Trophoblast cell (in vitro differentiated cells and primary cell): Measurements from ENCODE around the gene SYP.

Source experiments
- DNase-seq, 2 donors: peaks; one replicate each; pipeline ENCODE4 v3.0.0-alpha.2; 2016
- H2AFZ ChIP-seq: 2 replicates; pipeline ENCODE4 v1.6.1; 2013; ENCODE audit warnings: low read length, moderate library complexity, mild to moderate bottlenecking; ENCODE audit not compliant: insufficient read depth, poor library complexity
- H2AK5ac ChIP-seq: 2 replicates; pipeline ENCODE4 v1.6.1; 2013; ENCODE audit warnings: mild to moderate bottlenecking, low read length
- H2BK120ac ChIP-seq: 2 replicates; pipeline ENCODE4 v1.6.1; 2013; ENCODE audit warnings: low read length, mild to moderate bottlenecking, moderate library complexity; ENCODE audit not compliant: insufficient read depth, poor library complexity
- H2BK12ac ChIP-seq: 2 replicates; pipeline ENCODE4 v1.6.1; 2013; ENCODE audit warnings: mild to moderate bottlenecking, low read length, moderate library complexity
- H2BK5ac ChIP-seq: 2 replicates; pipeline ENCODE4 v1.6.1; 2013; ENCODE audit warnings: low read length, low read depth, moderate library complexity, mild to moderate bottlenecking; ENCODE audit not compliant: poor library complexity
- H3K14ac ChIP-seq: 2 replicates; pipeline ENCODE4 v1.6.1; 2013; ENCODE audit warnings: mild to moderate bottlenecking, low read length
- H3K18ac ChIP-seq: 2 replicates; pipeline ENCODE4 v1.6.1; 2013; ENCODE audit warnings: mild to moderate bottlenecking, low read length
- H3K23ac ChIP-seq: 2 replicates; pipeline ENCODE4 v1.6.1; 2013; ENCODE audit warnings: low read length
- H3K27ac ChIP-seq: 2 replicates; pipeline ENCODE4 v1.5.1; 2013; ENCODE audit warnings: low read depth, mild to moderate bottlenecking, inconsistent platforms, low read length, moderate library complexity
- H3K27me3 ChIP-seq: 2 replicates; pipeline ENCODE4 v1.6.1; 2013; ENCODE audit warnings: inconsistent platforms, mild to moderate bottlenecking, low read length, moderate library complexity; ENCODE audit not compliant: insufficient read depth
- H3K36me3 ChIP-seq, 2 experiments: 1 replicate in 1 of 2; 2 replicates in 1 of 2; pipeline ENCODE4 v1.6.1; 2013; ENCODE audit warnings: low read length in 2 of 2, mild to moderate bottlenecking in 2 of 2, moderate library complexity in 1 of 2; ENCODE audit not compliant: insufficient read depth in 2 of 2, control insufficient read depth in 1 of 2
- H3K4ac ChIP-seq: 2 replicates; pipeline ENCODE4 v1.6.1; 2013; ENCODE audit warnings: low read depth, mild to moderate bottlenecking, low read length, moderate library complexity
- H3K4me1 ChIP-seq, 2 experiments: 1 replicate in 1 of 2; 2 replicates in 1 of 2; pipeline ENCODE4 v1.6.1; 2013; ENCODE audit warnings: low read length in 2 of 2, mild to moderate bottlenecking in 2 of 2, moderate library complexity in 1 of 2; ENCODE audit not compliant: insufficient read depth in 2 of 2, control insufficient read depth in 1 of 2
- H3K4me2 ChIP-seq: 2 replicates; pipeline ENCODE4 v1.6.1; 2013; ENCODE audit warnings: inconsistent platforms, mild to moderate bottlenecking, low read length, moderate library complexity
- H3K4me3 ChIP-seq: 2 replicates; pipeline ENCODE4 v1.5.1; 2013; ENCODE audit warnings: mild to moderate bottlenecking, low read depth, low read length, inconsistent platforms
- H3K79me1 ChIP-seq: one replicate; pipeline ENCODE4 v1.6.1; 2013; ENCODE audit warnings: low read length
- H3K79me2 ChIP-seq: 2 replicates; pipeline ENCODE4 v1.6.1; 2013; ENCODE audit warnings: low read length, mild to moderate bottlenecking; ENCODE audit not compliant: control insufficient read depth, insufficient read depth, poor library complexity
- H3K9ac ChIP-seq: 2 replicates; pipeline ENCODE4 v1.6.1; 2013; ENCODE audit warnings: mild to moderate bottlenecking, low read length
- H3K9me3 ChIP-seq: 2 replicates; pipeline ENCODE4 v1.6.1; 2013; ENCODE audit warnings: low read depth, mild to moderate bottlenecking, control low read depth, inconsistent platforms, low read length; ENCODE audit not compliant: insufficient read depth
- H4K12ac ChIP-seq: 2 replicates; pipeline ENCODE4 v1.6.1; 2013; ENCODE audit warnings: low read depth, mild to moderate bottlenecking, low read length, moderate library complexity
- H4K8ac ChIP-seq: 2 replicates; pipeline ENCODE4 v1.6.1; 2013; ENCODE audit warnings: low read depth, mild to moderate bottlenecking, low read length, moderate library complexity
- H4K91ac ChIP-seq: one replicate; pipeline ENCODE4 v1.6.1; 2013; ENCODE audit warnings: low read depth, mild to moderate bottlenecking, low read length, moderate library complexity
- whole genome bisulfite sequencing: extraction: QIAGEN DNeasy Blood & Tissue Kit; methylation state at CpG from one replicate; pipeline ENCODE4 v1.1.7; 2013; ENCODE audit warnings: missing lambda C conversion rate; ENCODE audit not compliant: insufficient read length, insufficient coverage; ENCODE audit errors: extremely low coverage; 5-methylcytosine and 5-hydroxymethylcytosine counted together

SYP gene

DNA sequence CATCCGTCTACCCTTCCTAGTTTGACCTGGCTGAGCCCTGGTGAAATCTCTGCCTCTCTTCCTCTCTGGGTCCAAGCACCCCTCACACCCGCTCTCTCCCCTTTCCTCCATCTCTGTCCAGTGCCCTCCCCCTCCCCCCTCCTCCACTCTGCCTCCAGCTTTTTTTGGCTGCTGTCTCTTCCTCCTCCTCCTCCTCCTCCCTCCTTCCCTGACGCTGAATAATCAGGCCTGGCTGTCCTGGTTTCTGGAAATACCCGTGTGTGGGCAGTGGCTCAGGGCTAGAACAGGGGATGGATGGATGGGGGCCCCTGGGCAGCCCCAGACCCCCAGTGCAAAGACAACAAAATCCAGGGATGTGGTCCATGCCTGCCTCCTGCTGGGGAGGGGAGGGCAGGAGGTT lies 4.7 kb upstream of the SYP start:
- no peaks in the 10 kb centered on the region for H3K27me3 ChIP-seq
- no peak overlapping the region for H4K12ac ChIP-seq
- H3K14ac ChIP-seq = no peak overlapping the region
- H3K36me3 ChIP-seq = no peaks in the 10 kb centered on the region
- no peak overlapping the region for H3K4ac ChIP-seq
- H2AK5ac ChIP-seq = no peak overlapping the region
- DNase-seq = no peak
- H3K4me1 ChIP-seq = peaks cover 0 to 2% of the 10 kb centered on the region in 2 experiments
- no peaks in the 10 kb centered on the region for H3K9me3 ChIP-seq
- no CpG with 5 or more reads among the region's 4 CpGs for WGBS
- no peak overlapping the region for H2AFZ ChIP-seq
- no peaks in the 10 kb centered on the region for H3K79me2 ChIP-seq
- H3K79me1 ChIP-seq = no peaks in the 10 kb centered on the region
- H4K8ac ChIP-seq = no peak overlapping the region
- no peak overlapping the region for H2BK5ac ChIP-seq
- no peak overlapping the region for H3K4me2 ChIP-seq
- H3K18ac ChIP-seq = no peak overlapping the region
- H3K27ac ChIP-seq = no peak overlapping the region
- H3K23ac ChIP-seq = no peak overlapping the region
- H3K4me3 ChIP-seq = no peak overlapping the region
- no peak overlapping the region for H3K9ac ChIP-seq
- no peak overlapping the region for H2BK120ac ChIP-seq
- no peak overlapping the region for H4K91ac ChIP-seq
- no peak overlapping the region for H2BK12ac ChIP-seq

DNA sequence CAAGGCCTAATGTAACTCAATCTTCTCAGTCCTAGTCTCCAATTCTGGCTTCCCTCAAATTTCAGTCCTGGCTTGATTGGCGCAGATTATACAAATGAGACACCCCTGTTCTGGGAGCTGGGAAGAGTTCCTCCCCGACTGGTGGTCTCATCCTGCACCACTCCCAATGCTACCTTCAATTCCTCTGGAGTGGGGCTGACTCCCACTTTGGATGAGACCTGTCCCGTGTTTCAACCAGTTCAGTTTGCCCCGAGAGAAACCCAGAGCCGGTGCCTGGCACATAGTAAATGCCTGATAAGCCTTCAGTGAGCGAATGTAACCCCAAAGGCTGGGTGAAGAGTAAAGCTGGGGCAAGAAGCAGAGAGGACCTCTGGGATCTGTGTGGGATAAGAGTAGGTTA lies 4.0 kb upstream of the SYP start:
- no peak overlapping the region for H3K4me3 ChIP-seq
- H2AK5ac ChIP-seq = no peak overlapping the region
- DNase-seq = no peak
- H3K4ac ChIP-seq = no peak overlapping the region
- no peak overlapping the region for H2BK120ac ChIP-seq
- no peak overlapping the region for H2AFZ ChIP-seq
- H2BK12ac ChIP-seq = no peak overlapping the region
- H3K79me1 ChIP-seq = no peaks in the 10 kb centered on the region
- H3K79me2 ChIP-seq = no peaks in the 10 kb centered on the region
- no peak overlapping the region for H2BK5ac ChIP-seq
- no peak overlapping the region for H4K91ac ChIP-seq
- peaks cover 0 to 2% of the 10 kb centered on the region in 2 experiments for H3K4me1 ChIP-seq
- WGBS = no CpG with 5 or more reads among the region's 6 CpGs
- no peak overlapping the region for H4K8ac ChIP-seq
- H3K27me3 ChIP-seq = no peaks in the 10 kb centered on the region
- no peak overlapping the region for H3K27ac ChIP-seq
- H3K14ac ChIP-seq = no peak overlapping the region
- H3K18ac ChIP-seq = no peak overlapping the region
- no peaks in the 10 kb centered on the region for H3K36me3 ChIP-seq
- H3K23ac ChIP-seq = no peak overlapping the region
- no peaks in the 10 kb centered on the region for H3K9me3 ChIP-seq
- H4K12ac ChIP-seq = no peak overlapping the region
- no peak overlapping the region for H3K9ac ChIP-seq
- H3K4me2 ChIP-seq = no peak overlapping the region

DNA sequence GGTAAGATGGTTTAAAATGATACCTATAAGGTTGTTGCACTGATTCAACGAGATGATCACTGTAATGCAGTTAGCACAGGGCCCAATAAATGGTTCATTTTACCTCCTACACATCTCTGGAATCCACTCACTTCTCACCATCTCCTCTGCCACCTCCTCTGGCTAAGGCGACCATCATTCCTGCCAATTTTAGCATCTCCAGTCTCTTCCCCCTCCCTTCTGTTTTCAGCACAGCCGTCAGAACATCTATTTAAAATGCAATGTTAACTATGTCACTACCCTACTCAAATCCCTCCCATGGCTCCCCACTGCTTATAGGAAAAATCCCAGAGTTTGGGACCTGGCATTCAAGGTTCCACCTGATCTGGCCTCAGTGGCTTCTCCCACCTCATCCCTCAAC lies 3.5 kb upstream of the SYP start:
- Histone ChIP-seq H2AFZ (no peak overlapping the region), H3K4me1 (peaks cover 0 to 2% of the 10 kb centered on the region in 2 experiments), H2BK12ac (no peak overlapping the region), H3K4ac (no peak overlapping the region), H3K23ac (no peak overlapping the region), H3K27ac (no peak overlapping the region), H3K79me2 (no peaks in the 10 kb centered on the region), H3K4me3 (no peak overlapping the region), H3K9me3 (no peaks in the 10 kb centered on the region), H3K14ac (no peak overlapping the region), H2BK120ac (no peak overlapping the region), H3K36me3 (no peaks in the 10 kb centered on the region), H3K79me1 (no peaks in the 10 kb centered on the region), H4K12ac (no peak overlapping the region), H4K8ac (no peak overlapping the region), H3K4me2 (no peak overlapping the region), H3K18ac (no peak overlapping the region), H2AK5ac (no peak overlapping the region), H3K27me3 (no peaks in the 10 kb centered on the region), H4K91ac (no peak overlapping the region), H2BK5ac (no peak overlapping the region), H3K9ac (no peak overlapping the region)
- no peak for DNase-seq
- WGBS = no CpG with 5 or more reads among the region's 3 CpGs

DNA sequence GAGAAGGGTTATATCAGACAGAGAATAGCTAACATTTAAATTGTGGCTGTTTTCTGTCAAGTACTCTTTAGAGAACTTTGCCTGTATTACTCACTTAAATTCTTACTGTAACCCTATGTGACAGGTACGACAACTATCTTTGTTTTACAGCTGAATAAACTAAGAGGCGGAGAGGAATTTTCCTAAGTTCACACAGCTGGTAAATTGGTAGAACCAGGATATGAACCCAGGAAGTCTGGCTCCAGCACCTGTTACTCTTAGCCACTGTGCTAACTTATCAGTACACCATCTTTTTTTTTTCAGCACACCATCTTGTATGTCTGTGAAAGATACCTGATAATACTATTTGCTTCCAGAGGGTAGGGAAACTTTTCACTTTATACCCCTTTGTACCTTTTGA lies 2.0 kb upstream of the SYP start:
- H2BK12ac ChIP-seq = no peak overlapping the region
- no peak overlapping the region for H2AK5ac ChIP-seq
- no peak overlapping the region for H4K91ac ChIP-seq
- no peak overlapping the region for H2BK5ac ChIP-seq
- H3K4me1 ChIP-seq = peaks cover 0 to 2% of the 10 kb centered on the region in 2 experiments
- no peak overlapping the region for H3K4me3 ChIP-seq
- no peak overlapping the region for H2BK120ac ChIP-seq
- H3K14ac ChIP-seq = no peak overlapping the region
- no peak overlapping the region for H3K18ac ChIP-seq
- no peak overlapping the region for H2AFZ ChIP-seq
- H3K4me2 ChIP-seq = no peak overlapping the region
- H4K12ac ChIP-seq = no peak overlapping the region
- no peaks in the 10 kb centered on the region for H3K79me1 ChIP-seq
- no peak overlapping the region for H3K9ac ChIP-seq
- no peak for DNase-seq
- no peak overlapping the region for H3K4ac ChIP-seq
- H3K27me3 ChIP-seq = no peaks in the 10 kb centered on the region
- WGBS = no CpG with 5 or more reads among the region's 2 CpGs
- no peaks in the 10 kb centered on the region for H3K36me3 ChIP-seq
- H3K9me3 ChIP-seq = no peaks in the 10 kb centered on the region
- no peak overlapping the region for H3K27ac ChIP-seq
- H3K79me2 ChIP-seq = no peaks in the 10 kb centered on the region
- no peak overlapping the region for H4K8ac ChIP-seq
- H3K23ac ChIP-seq = no peak overlapping the region

DNA sequence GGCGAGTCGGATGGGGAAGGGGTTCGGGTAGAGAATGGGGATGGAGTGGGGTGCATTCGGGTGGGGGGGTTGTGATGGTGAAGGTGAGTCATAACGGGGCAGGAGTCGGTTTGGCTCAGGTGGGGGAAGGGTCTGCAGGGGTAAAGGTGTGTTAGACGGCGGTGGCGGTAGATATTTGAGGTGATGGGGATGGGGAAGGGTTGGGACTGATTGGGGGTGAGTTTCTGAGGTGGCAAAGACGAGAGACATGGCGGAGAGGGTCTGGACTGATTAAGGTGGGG lies 738 bp downstream of the SYP start:
- no CpG with 5 or more reads among the region's 11 CpGs for WGBS
- Histone ChIP-seq H3K79me2 (no peaks in the 10 kb centered on the region), H3K4me2 (no peak overlapping the region), H3K23ac (no peak overlapping the region), H3K14ac (no peak overlapping the region), H2BK12ac (no peak overlapping the region), H4K91ac (no peak overlapping the region), H3K9me3 (no peaks in the 10 kb centered on the region), H2AFZ (no peak overlapping the region), H3K4ac (no peak overlapping the region), H3K4me1 (peaks cover 0 to 2% of the 10 kb centered on the region in 2 experiments), H2BK120ac (no peak overlapping the region), H3K27me3 (no peaks in the 10 kb centered on the region), H3K36me3 (no peaks in the 10 kb centered on the region), H2AK5ac (no peak overlapping the region), H3K4me3 (no peak overlapping the region), H3K27ac (no peak overlapping the region), H4K12ac (no peak overlapping the region), H3K79me1 (no peaks in the 10 kb centered on the region), H3K9ac (no peak overlapping the region), H4K8ac (no peak overlapping the region), H2BK5ac (no peak overlapping the region), H3K18ac (no peak overlapping the region)
- DNase-seq = no peak
